K562 (cell line): Measurements from ENCODE around the gene LRCH1. TPM values are rescaled to one million over a fixed set of nuclear protein-coding genes. Genes with fewer than 3 reads are reported as not detected.

Experiments used
- ATAC-seq: fragments of 200-7000 bp; cut with Tn5 transposase; 3 replicates; pipeline ENCODE4 v1.9.1; 2020; ENCODE audit warnings: moderate library complexity
- BruUV-seq: library from RNA; stranded (reverse); fragments of 400-500 nt; replicated peaks from 2 replicates; lab custom pipeline; 2021; lab: Mats Ljungman, UMichigan
- CTCF ChIA-PET: fragments of 300-600 bp; formaldehyde crosslinking; extraction: SDS; loops from one replicate; lab custom pipeline; 2021; ENCODE audit warnings: low intra/inter-chr PET ratio; lab: Yijun Ruan, JAX
- POLR2A ChIA-PET: fragments of 300-600, 350-650 bp; sonication (Branson Sonifier 250); formaldehyde crosslinking; extraction: SDS; loops from one replicate; lab custom pipeline; 2021; ENCODE audit warnings: antibody characterized with exemption, inconsistent platforms; lab: Yijun Ruan, JAX
- DNase-seq, 4 experiments: peaks; one replicate each; pipeline versions ENCODE4 v3.0.0 to v3.0.0-alpha.2; 2011 to 2018; ENCODE audit warnings: low spot score in 3 of 4, mixed read lengths in 3 of 4; ENCODE audit errors: extremely low read depth in 1 of 4
- FAIRE-seq: peaks from 2 replicates; lab custom pipeline; 2011; peaks lifted over from hg19 to GRCh38; lab: Jason Lieb, UNC
- H2AFZ ChIP-seq: 2 replicates; pipeline ENCODE4 v1.6.0; 2011; ENCODE audit warnings: low read depth, low read length, control low read depth, inconsistent platforms
- H3K27ac ChIP-seq: fragments of 200-600 bp; 3 replicates; pipeline ENCODE4 v1.8.0; 2011; ENCODE audit warnings: low read depth, mild to moderate bottlenecking, control low read depth, inconsistent platforms, low read length, moderate library complexity, mixed read lengths; ENCODE audit errors: extremely low read depth
- H3K27me3 ChIP-seq, 2 experiments: fragments of 300-600 bp in 1 of 2; 2 replicates in 1 of 2; 3 replicates in 1 of 2; pipeline versions ENCODE4 v1.6.0 to v1.8.0; 2011; ENCODE audit warnings: inconsistent platforms in 2 of 2, low read length in 2 of 2, mild to moderate bottlenecking in 1 of 2, mixed read lengths in 1 of 2, moderate library complexity in 1 of 2; ENCODE audit not compliant: control insufficient read depth in 2 of 2, insufficient read depth in 2 of 2
- H3K36me3 ChIP-seq: fragments of 300-600 bp; 3 replicates; pipeline ENCODE4 v1.8.0; 2011; ENCODE audit warnings: mild to moderate bottlenecking, low read length, inconsistent platforms; ENCODE audit not compliant: control insufficient read depth, insufficient read depth
- H3K4me1 ChIP-seq, 2 experiments: fragments of 200-600 bp in 1 of 2; replicated peaks in 1 of 2; 2 replicates in 1 of 2; 3 replicates in 1 of 2; pipeline versions ENCODE4 v1.5.1 to v1.8.0; 2011; ENCODE audit warnings: inconsistent platforms in 2 of 2, low read length in 2 of 2, mild to moderate bottlenecking in 1 of 2, mixed read lengths in 1 of 2, moderate library complexity in 1 of 2; ENCODE audit not compliant: control insufficient read depth in 2 of 2, insufficient read depth in 2 of 2
- H3K4me2 ChIP-seq: 2 replicates; pipeline ENCODE4 v1.6.1; 2011; ENCODE audit warnings: low read length, control low read depth, inconsistent platforms, mixed read lengths; ENCODE audit not compliant: insufficient read depth
- H3K4me3 ChIP-seq: fragments of 200-600 bp; sonication (generic), shearing (Covaris generic); 2 replicates; pipeline ENCODE4 v1.5.1; 2016; ENCODE audit warnings: control low read depth, inconsistent platforms
- H3K79me2 ChIP-seq: fragments of 200-600 bp; 3 replicates; pipeline ENCODE4 v1.8.0; 2011; ENCODE audit warnings: low read length, inconsistent platforms; ENCODE audit not compliant: control insufficient read depth, insufficient read depth
- H3K9ac ChIP-seq, 2 experiments: 2 replicates each; pipeline versions ENCODE4 v1.6.0 to v1.6.1; 2011; ENCODE audit warnings: low read depth in 2 of 2, low read length in 2 of 2, control low read depth in 1 of 2, inconsistent platforms in 1 of 2, mild to moderate bottlenecking in 1 of 2, mixed read lengths in 1 of 2; ENCODE audit not compliant: insufficient read depth in 1 of 2
- H3K9me1 ChIP-seq: one replicate; pipeline ENCODE4 v1.6.0; 2011; ENCODE audit warnings: inconsistent platforms, mild to moderate bottlenecking, low read length, moderate library complexity; ENCODE audit not compliant: control insufficient read depth, insufficient read depth
- H3K9me3 ChIP-seq: replicated peaks from 2 replicates; pipeline ENCODE4 v1.5.1; 2011; ENCODE audit warnings: low read depth, low read length, inconsistent platforms; ENCODE audit not compliant: control insufficient read depth, insufficient read depth
- H4K20me1 ChIP-seq: replicated peaks from 2 replicates; pipeline ENCODE4 v1.6.1; 2011; ENCODE audit warnings: low read length, inconsistent platforms, mixed read lengths; ENCODE audit not compliant: control insufficient read depth, insufficient read depth
- COPS2 ChIP-seq: fragments of 450-650 bp; conservative IDR thresholded peaks from 2 replicates; pipeline ENCODE4 v1.6.1; 2016; ENCODE audit warnings: mild to moderate bottlenecking, moderate library complexity
- FOSL1 ChIP-seq: fragments of 200-800 bp; sonication (Bioruptor generic); conservative IDR thresholded peaks from 2 replicates; pipeline ENCODE4 v1.6.1; 2016; ENCODE audit warnings: missing genetic modification characterization, missing compliant biosample characterization
- FOXM1 ChIP-seq, 2 experiments: fragments of 450-650 bp in 1 of 2; sonication (generic) in 1 of 2; formaldehyde crosslinking in 1 of 2; IDR thresholded peaks; 2 replicates each; pipeline versions ENCODE4 v1.6.1 to v1.9.0; 2017 to 2022; ENCODE audit warnings: low read depth in 2 of 2, mild to moderate bottlenecking in 2 of 2, missing genetic modification reagents in 1 of 2, moderate library complexity in 1 of 2
- HNRNPUL1 ChIP-seq: fragments of 200-400 bp; formaldehyde crosslinking; IDR thresholded peaks from 2 replicates; pipeline ENCODE4 v1.6.1; 2017; ENCODE audit warnings: low read length
- PCBP2 ChIP-seq: fragments of 200-400 bp; formaldehyde crosslinking; IDR thresholded peaks from 2 replicates; pipeline ENCODE4 v1.6.1; 2018; ENCODE audit warnings: low read length, low read depth, mild to moderate bottlenecking, moderate library complexity; ENCODE audit not compliant: poor library complexity, severe bottlenecking
- RUNX1 ChIP-seq: sonication (generic); IDR thresholded peaks from 2 replicates; pipeline ENCODE4 v1.6.1; 2016; ENCODE audit warnings: antibody characterized with exemption, low read depth
- SMARCA4 ChIP-seq: fragments of 450-650 bp; IDR thresholded peaks from 2 replicates; pipeline ENCODE4 v1.6.1; 2016
- SRF ChIP-seq, 2 experiments: fragments of 250-450, 450-650 bp in 1 of 2; sonication (Bioruptor Pico) in 1 of 2; sonication (generic) in 1 of 2; formaldehyde crosslinking; IDR thresholded peaks; 2 replicates each; pipeline versions ENCODE4 v1.5.0 to v1.5.1; 2020 to 2022; ENCODE audit warnings: mild to moderate bottlenecking in 1 of 2, missing genetic modification reagents in 1 of 2
- ZNF785 ChIP-seq: fragments of 250-450 bp; sonication (Bioruptor Pico); IDR thresholded peaks from 2 replicates; pipeline ENCODE4 v1.4.0; 2020; ENCODE audit warnings: mild to moderate bottlenecking
- ZSCAN32 ChIP-seq: fragments of 450-650 bp; formaldehyde crosslinking; IDR thresholded peaks from 2 replicates; pipeline ENCODE4 v1.4.0; 2020; ENCODE audit warnings: mild to moderate bottlenecking, moderate library complexity
- in situ Hi-C: fragments of 300-500 bp; cut with MboI; formaldehyde crosslinking; loops from 4 replicates; pipeline ENCODE4 v1.15.0; 2018; ENCODE audit warnings: inconsistent platforms, mixed read lengths
- intact Hi-C: fragments of 100-400 bp; cut with micrococcal nuclease; formaldehyde crosslinking; loops from 2 replicates; pipeline ENCODE4 v1.14.2; 2022
- polyA plus RNA-seq, 8 experiments: library from polyadenylated mRNA; depleted of rRNA in 4 of 8; stranded (reverse) in 5 of 8; unstranded in 3 of 8; fragments of >200 nt; fragmentation: Nextera tagmentation in 2 of 8; fragmentation: Illumina TruSeq in 1 of 8; extraction: Ambion mirVana in 2 of 8; extraction: Trizol in 1 of 8; gene quantifications; 2 replicates each; pipeline versions ENCODE4 v1.2.1 to v1.2.3, GENCODE V29; 2011 to 2014; ENCODE audit warnings: inconsistent platforms in 1 of 8, missing spikeins in 1 of 8
- total RNA-seq, 7 experiments: library from RNA; depleted of rRNA in 6 of 7; stranded (reverse); fragments of >200 nt in 6 of 7; fragmentation: Illumina TruSeq in 2 of 7; extraction: Trizol in 2 of 7; gene quantifications; 2 replicates each; pipeline versions ENCODE4 v1.2.1 to v1.2.3, GENCODE V29; 2011 to 2021; ENCODE audit warnings: low replicate concordance in 1 of 7
- TF ChIP-seq, protein P1 (sequence below): sonication (generic); formaldehyde crosslinking; IDR thresholded peaks from 2 replicates; pipeline ENCODE4 v1.8.0; 2022; ENCODE audit warnings: missing genetic modification reagents, mild to moderate bottlenecking, borderline replicate concordance
- TF ChIP-seq, protein P2 (sequence below): fragments of 250-450 bp; sonication (Bioruptor Pico); IDR thresholded peaks from 2 replicates; pipeline ENCODE4 v1.8.0; 2022; ENCODE audit warnings: inconsistent platforms, mild to moderate bottlenecking, moderate library complexity, borderline replicate concordance
- TF ChIP-seq, protein P3 (sequence below): fragments of 250-450 bp; sonication (Bioruptor Pico); IDR thresholded peaks from 2 replicates; pipeline ENCODE4 v1.4.0; 2020; ENCODE audit warnings: mild to moderate bottlenecking, moderate library complexity, borderline replicate concordance
- TF ChIP-seq, protein P4 (sequence below): sonication (generic); formaldehyde crosslinking; IDR thresholded peaks from 2 replicates; pipeline ENCODE4 v1.8.1; 2023; ENCODE audit warnings: mild to moderate bottlenecking, missing genetic modification reagents
- TF ChIP-seq, protein P5 (sequence below): fragments of 250-450 bp; sonication (Bioruptor Pico); IDR thresholded peaks from 2 replicates; pipeline ENCODE4 v1.6.1; 2021; ENCODE audit warnings: mild to moderate bottlenecking

Gene LRCH1
- total and polyA plus RNA-seq, 9 of the 15 experiments (the other 6 are each of a cell fraction or from before 2014, with no cell fraction given): 1.1 to 6.8 (median 3.7) TPM

DNA sequence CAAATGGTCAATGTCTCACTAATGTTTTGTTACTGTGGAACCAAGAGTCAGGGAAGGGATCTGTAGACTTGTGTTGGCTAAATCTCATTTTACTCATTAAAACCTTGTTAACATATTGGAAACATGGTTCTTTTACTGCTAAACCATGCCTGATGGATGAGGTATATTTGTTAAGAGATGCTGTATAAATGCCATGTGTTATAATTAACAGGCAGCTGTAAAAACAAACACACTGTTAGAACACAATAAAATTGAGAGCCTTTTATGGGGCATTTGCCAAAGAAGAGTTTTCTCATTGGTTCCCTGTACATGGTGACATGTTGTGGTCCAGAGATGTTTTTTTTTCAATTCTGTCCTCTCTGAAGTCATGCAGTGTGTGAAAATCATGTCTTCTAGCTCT lies 122.0 kb downstream of the LRCH1 start:
- in situ Hi-C loops: no loop called here
- Histone ChIP-seq H3K79me2 (no peaks in the 10 kb centered on the region; the same call in 2 of the 3 replicates), H3K4me3 (no peak overlapping the region), H2AFZ (no peak overlapping the region), H3K9me3 (no peaks in the 10 kb centered on the region), H3K27me3 (no peaks in the 10 kb centered on the region), H3K9ac (no peak overlapping the region), H3K36me3 (no peaks in the 10 kb centered on the region; the same call in 2 of the 3 replicates), H3K27ac (no peak overlapping the region), H4K20me1 (no peaks in the 10 kb centered on the region; the same call in 1 of the 2 replicates), H3K9me1 (no peaks in the 10 kb centered on the region), H3K4me1 (no peaks in the 10 kb centered on the region), H3K4me2 (no peak overlapping the region)
- POLR2A ChIA-PET: no interaction called here
- no TSS peak for BruUV-seq
- CTCF ChIA-PET: no interaction called here
- intact Hi-C loops: no loop called here
- ATAC-seq (no peak), DNase-seq (no peak), FAIRE-seq (no peak)
- no peak for TF ChIP-seq FOSL1
- TF ChIP-seq, protein P1, sequence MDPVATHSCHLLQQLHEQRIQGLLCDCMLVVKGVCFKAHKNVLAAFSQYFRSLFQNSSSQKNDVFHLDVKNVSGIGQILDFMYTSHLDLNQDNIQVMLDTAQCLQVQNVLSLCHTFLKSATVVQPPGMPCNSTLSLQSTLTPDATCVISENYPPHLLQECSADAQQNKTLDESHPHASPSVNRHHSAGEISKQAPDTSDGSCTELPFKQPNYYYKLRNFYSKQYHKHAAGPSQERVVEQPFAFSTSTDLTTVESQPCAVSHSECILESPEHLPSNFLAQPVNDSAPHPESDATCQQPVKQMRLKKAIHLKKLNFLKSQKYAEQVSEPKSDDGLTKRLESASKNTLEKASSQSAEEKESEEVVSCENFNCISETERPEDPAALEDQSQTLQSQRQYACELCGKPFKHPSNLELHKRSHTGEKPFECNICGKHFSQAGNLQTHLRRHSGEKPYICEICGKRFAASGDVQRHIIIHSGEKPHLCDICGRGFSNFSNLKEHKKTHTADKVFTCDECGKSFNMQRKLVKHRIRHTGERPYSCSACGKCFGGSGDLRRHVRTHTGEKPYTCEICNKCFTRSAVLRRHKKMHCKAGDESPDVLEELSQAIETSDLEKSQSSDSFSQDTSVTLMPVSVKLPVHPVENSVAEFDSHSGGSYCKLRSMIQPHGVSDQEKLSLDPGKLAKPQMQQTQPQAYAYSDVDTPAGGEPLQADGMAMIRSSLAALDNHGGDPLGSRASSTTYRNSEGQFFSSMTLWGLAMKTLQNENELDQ: no peak
- TF ChIP-seq, protein P2, sequence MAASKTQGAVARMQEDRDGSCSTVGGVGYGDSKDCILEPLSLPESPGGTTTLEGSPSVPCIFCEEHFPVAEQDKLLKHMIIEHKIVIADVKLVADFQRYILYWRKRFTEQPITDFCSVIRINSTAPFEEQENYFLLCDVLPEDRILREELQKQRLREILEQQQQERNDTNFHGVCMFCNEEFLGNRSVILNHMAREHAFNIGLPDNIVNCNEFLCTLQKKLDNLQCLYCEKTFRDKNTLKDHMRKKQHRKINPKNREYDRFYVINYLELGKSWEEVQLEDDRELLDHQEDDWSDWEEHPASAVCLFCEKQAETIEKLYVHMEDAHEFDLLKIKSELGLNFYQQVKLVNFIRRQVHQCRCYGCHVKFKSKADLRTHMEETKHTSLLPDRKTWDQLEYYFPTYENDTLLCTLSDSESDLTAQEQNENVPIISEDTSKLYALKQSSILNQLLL (CRISPR knock-in tag): no peak
- TF ChIP-seq, protein P3, sequence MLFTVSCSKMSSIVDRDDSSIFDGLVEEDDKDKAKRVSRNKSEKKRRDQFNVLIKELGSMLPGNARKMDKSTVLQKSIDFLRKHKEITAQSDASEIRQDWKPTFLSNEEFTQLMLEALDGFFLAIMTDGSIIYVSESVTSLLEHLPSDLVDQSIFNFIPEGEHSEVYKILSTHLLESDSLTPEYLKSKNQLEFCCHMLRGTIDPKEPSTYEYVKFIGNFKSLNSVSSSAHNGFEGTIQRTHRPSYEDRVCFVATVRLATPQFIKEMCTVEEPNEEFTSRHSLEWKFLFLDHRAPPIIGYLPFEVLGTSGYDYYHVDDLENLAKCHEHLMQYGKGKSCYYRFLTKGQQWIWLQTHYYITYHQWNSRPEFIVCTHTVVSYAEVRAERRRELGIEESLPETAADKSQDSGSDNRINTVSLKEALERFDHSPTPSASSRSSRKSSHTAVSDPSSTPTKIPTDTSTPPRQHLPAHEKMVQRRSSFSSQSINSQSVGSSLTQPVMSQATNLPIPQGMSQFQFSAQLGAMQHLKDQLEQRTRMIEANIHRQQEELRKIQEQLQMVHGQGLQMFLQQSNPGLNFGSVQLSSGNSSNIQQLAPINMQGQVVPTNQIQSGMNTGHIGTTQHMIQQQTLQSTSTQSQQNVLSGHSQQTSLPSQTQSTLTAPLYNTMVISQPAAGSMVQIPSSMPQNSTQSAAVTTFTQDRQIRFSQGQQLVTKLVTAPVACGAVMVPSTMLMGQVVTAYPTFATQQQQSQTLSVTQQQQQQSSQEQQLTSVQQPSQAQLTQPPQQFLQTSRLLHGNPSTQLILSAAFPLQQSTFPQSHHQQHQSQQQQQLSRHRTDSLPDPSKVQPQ: no peak
- TF ChIP-seq COPS2: no peak
- TF ChIP-seq, protein P4, sequence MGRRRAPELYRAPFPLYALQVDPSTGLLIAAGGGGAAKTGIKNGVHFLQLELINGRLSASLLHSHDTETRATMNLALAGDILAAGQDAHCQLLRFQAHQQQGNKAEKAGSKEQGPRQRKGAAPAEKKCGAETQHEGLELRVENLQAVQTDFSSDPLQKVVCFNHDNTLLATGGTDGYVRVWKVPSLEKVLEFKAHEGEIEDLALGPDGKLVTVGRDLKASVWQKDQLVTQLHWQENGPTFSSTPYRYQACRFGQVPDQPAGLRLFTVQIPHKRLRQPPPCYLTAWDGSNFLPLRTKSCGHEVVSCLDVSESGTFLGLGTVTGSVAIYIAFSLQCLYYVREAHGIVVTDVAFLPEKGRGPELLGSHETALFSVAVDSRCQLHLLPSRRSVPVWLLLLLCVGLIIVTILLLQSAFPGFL (CRISPR knock-in tag): no peak
- no peak for TF ChIP-seq FOXM1 (IDR thresholded peaks at IDR 0.05; ENCODE audit: low read depth)
- no peak for TF ChIP-seq FOXM1 (CRISPR knock-in tag; IDR thresholded peaks at IDR 0.05; ENCODE audit: low read depth)
- no peak for TF ChIP-seq SRF (CRISPR knock-in tag; IDR thresholded peaks at IDR 0.05)
- TF ChIP-seq PCBP2: no peak
- TF ChIP-seq SMARCA4: no peak
- no peak for TF ChIP-seq HNRNPUL1
- no peak for TF ChIP-seq ZNF785 (CRISPR knock-in tag)
- TF ChIP-seq, protein P5, sequence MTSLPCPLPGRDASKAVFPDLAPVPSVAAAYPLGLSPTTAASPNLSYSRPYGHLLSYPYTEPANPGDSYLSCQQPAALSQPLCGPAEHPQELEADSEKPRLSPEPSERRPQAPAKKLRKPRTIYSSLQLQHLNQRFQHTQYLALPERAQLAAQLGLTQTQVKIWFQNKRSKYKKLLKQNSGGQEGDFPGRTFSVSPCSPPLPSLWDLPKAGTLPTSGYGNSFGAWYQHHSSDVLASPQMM: no peak
- no peak for TF ChIP-seq RUNX1
- no peak for TF ChIP-seq ZSCAN32 (CRISPR knock-in tag)
